A549 (cell line): ENCODE data around the gene ZNF644.
"Not testable (repeated sequence)": the region's sequence is repeated elsewhere in the genome, so short reads cannot be mapped to it uniquely, and the experiment has no call there.

Experiments
- CBX8 ChIP-seq: fragments of 200-600 bp; sonication (generic); IDR thresholded peaks from 2 replicates; pipeline ENCODE4 v1.6.1; 2016
- POLR2A ChIP-seq: IDR thresholded peaks from 2 replicates; pipeline ENCODE4 v1.6.1; 2012; ENCODE audit warnings: mild to moderate bottlenecking, low read length
- RAD21 ChIP-seq, 2 experiments: fragments of >200 bp in 1 of 2; sonication (Bioruptor Twin) in 1 of 2; formaldehyde crosslinking in 1 of 2; IDR thresholded peaks in 1 of 2; conservative IDR thresholded peaks in 1 of 2; 2 replicates in 1 of 2; 3 replicates in 1 of 2; pipeline ENCODE4 v1.6.1; 2012 to 2018; ENCODE audit warnings: inconsistent platforms in 1 of 2
- ZFP36 ChIP-seq: fragments of 450-650 bp; IDR thresholded peaks from 2 replicates; pipeline ENCODE4 v1.6.1; 2014; ENCODE audit warnings: borderline replicate concordance; ENCODE audit not compliant: partially characterized antibody
- TF ChIP-seq, protein P1 (sequence below): fragments of >200 bp; sonication (Bioruptor Twin); formaldehyde crosslinking; IDR thresholded peaks from 3 replicates; pipeline ENCODE4 v1.5.1; 2016
- TF ChIP-seq, protein P2 (sequence below): fragments of 200-600 bp; sonication (generic); IDR thresholded peaks from 2 replicates; pipeline ENCODE4 v1.6.1; 2016; ENCODE audit warnings: antibody characterized with exemption, mild to moderate bottlenecking, moderate library complexity

DNA sequence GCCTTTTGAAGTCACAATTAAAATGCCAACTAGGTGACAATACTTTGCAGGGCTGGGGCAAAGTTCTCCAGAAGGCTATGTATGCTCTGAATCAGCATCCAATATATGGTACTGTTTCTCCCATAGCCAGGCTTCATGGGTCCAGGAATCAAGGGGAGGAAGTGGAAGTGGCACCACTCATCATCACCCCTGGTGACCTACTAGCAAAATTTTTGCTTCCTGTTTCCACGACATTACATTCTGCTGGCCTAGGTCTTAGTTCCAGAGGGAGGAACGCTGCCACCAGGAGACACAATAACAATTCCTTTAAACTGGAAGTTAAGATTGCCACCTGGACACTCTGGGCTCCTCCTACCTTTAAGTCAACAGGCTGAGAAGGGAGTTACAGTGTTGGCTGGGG, 22.9 kb upstream of the ZNF644 start:
- TF ChIP-seq RAD21 (conservative IDR thresholded peaks at IDR 0.05 in 1 of 2, IDR thresholded peaks at IDR 0.05 in 1 of 2); ZFP36; CBX8; POLR2A: not testable (repeated sequence)
- TF ChIP-seq, protein P1, sequence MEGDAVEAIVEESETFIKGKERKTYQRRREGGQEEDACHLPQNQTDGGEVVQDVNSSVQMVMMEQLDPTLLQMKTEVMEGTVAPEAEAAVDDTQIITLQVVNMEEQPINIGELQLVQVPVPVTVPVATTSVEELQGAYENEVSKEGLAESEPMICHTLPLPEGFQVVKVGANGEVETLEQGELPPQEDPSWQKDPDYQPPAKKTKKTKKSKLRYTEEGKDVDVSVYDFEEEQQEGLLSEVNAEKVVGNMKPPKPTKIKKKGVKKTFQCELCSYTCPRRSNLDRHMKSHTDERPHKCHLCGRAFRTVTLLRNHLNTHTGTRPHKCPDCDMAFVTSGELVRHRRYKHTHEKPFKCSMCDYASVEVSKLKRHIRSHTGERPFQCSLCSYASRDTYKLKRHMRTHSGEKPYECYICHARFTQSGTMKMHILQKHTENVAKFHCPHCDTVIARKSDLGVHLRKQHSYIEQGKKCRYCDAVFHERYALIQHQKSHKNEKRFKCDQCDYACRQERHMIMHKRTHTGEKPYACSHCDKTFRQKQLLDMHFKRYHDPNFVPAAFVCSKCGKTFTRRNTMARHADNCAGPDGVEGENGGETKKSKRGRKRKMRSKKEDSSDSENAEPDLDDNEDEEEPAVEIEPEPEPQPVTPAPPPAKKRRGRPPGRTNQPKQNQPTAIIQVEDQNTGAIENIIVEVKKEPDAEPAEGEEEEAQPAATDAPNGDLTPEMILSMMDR, result not testable (repeated sequence)
- TF ChIP-seq, protein P2, sequence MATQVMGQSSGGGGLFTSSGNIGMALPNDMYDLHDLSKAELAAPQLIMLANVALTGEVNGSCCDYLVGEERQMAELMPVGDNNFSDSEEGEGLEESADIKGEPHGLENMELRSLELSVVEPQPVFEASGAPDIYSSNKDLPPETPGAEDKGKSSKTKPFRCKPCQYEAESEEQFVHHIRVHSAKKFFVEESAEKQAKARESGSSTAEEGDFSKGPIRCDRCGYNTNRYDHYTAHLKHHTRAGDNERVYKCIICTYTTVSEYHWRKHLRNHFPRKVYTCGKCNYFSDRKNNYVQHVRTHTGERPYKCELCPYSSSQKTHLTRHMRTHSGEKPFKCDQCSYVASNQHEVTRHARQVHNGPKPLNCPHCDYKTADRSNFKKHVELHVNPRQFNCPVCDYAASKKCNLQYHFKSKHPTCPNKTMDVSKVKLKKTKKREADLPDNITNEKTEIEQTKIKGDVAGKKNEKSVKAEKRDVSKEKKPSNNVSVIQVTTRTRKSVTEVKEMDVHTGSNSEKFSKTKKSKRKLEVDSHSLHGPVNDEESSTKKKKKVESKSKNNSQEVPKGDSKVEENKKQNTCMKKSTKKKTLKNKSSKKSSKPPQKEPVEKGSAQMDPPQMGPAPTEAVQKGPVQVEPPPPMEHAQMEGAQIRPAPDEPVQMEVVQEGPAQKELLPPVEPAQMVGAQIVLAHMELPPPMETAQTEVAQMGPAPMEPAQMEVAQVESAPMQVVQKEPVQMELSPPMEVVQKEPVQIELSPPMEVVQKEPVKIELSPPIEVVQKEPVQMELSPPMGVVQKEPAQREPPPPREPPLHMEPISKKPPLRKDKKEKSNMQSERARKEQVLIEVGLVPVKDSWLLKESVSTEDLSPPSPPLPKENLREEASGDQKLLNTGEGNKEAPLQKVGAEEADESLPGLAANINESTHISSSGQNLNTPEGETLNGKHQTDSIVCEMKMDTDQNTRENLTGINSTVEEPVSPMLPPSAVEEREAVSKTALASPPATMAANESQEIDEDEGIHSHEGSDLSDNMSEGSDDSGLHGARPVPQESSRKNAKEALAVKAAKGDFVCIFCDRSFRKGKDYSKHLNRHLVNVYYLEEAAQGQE, result not testable (repeated sequence)
